Inflammatory macrophage treated with lipopolysaccharide for 1 hour (primary cell): ENCODE measurements around the gene NEB.
"Not testable (repeated sequence)": the region's sequence is repeated elsewhere in the genome, so short reads cannot be mapped to it uniquely, and the experiment has no call there.

Source experiments
- DNase-seq, 2 donors: peaks; one replicate each; pipeline ENCODE4 v3.0.0-alpha.2; 2020 to 2022

Gene NEB

GRCh38 chr2:151649400-151649799 lies 84.9 kb downstream of the NEB start:
- DNase-seq = no peak

GRCh38 chr2:151646512-151646911 lies 87.8 kb downstream of the NEB start:
- DNase-seq = not testable (repeated sequence)

GRCh38 chr2:151644580-151644979 lies 89.7 kb downstream of the NEB start:
- no peak for DNase-seq

GRCh38 chr2:151641895-151642294 lies 92.4 kb downstream of the NEB start:
- not testable (repeated sequence) for DNase-seq

- no peak for DNase-seq
Measured at GRCh38 chr2:151640087-151640486, 94.2 kb downstream of the NEB start.

- no peak for DNase-seq
Measured at GRCh38 chr2:151638990-151639389, 95.3 kb downstream of the NEB start.

- DNase-seq = peak in 1 of 2 donors; percentile 16
Measured at GRCh38 chr2:151638191-151638933, 95.9 kb downstream of the NEB start.

- DNase-seq = peak in 1 of 2 donors; percentile 26
Measured at GRCh38 chr2:151637271-151637781, 97.0 kb downstream of the NEB start.

- DNase-seq = no peak
Measured at GRCh38 chr2:151634736-151635467, 99.4 kb downstream of the NEB start.

GRCh38 chr2:151632993-151633565 lies 101.2 kb downstream of the NEB start:
- peak in 1 of 2 donors; percentile 23 for DNase-seq

GRCh38 chr2:151630372-151630771 lies 103.9 kb downstream of the NEB start:
- DNase-seq = no peak

- no peak for DNase-seq
Measured at GRCh38 chr2:151627353-151627752, 106.9 kb downstream of the NEB start.

- no peak for DNase-seq
Measured at GRCh38 chr2:151624271-151624670, 110.0 kb downstream of the NEB start.

GRCh38 chr2:151623631-151624030 lies 110.6 kb downstream of the NEB start:
- no peak for DNase-seq

GRCh38 chr2:151620761-151621160 lies 113.5 kb downstream of the NEB start:
- no peak for DNase-seq

- no peak for DNase-seq
Measured at GRCh38 chr2:151619337-151619989, 114.8 kb downstream of the NEB start.

- DNase-seq = no peak
Measured at GRCh38 chr2:151616760-151617339, 117.4 kb downstream of the NEB start.

- no peak for DNase-seq
Measured at GRCh38 chr2:151614606-151615306, 119.5 kb downstream of the NEB start.

GRCh38 chr2:151614159-151614558 lies 120.1 kb downstream of the NEB start:
- no peak for DNase-seq

- DNase-seq = no peak
Measured at GRCh38 chr2:151611351-151611750, 122.9 kb downstream of the NEB start.

- no peak for DNase-seq
Measured at GRCh38 chr2:151610310-151610709, 124.0 kb downstream of the NEB start.

- DNase-seq = no peak
Measured at GRCh38 chr2:151609705-151610104, 124.6 kb downstream of the NEB start.
